LoVo (cell line): ENCODE measurements around the gene INF2.

Experiments used
- DNase-seq: peaks from one replicate; pipeline ENCODE4 v3.0.0-alpha.2; 2016; ENCODE audit warnings: low spot score

INF2 gene

DNA sequence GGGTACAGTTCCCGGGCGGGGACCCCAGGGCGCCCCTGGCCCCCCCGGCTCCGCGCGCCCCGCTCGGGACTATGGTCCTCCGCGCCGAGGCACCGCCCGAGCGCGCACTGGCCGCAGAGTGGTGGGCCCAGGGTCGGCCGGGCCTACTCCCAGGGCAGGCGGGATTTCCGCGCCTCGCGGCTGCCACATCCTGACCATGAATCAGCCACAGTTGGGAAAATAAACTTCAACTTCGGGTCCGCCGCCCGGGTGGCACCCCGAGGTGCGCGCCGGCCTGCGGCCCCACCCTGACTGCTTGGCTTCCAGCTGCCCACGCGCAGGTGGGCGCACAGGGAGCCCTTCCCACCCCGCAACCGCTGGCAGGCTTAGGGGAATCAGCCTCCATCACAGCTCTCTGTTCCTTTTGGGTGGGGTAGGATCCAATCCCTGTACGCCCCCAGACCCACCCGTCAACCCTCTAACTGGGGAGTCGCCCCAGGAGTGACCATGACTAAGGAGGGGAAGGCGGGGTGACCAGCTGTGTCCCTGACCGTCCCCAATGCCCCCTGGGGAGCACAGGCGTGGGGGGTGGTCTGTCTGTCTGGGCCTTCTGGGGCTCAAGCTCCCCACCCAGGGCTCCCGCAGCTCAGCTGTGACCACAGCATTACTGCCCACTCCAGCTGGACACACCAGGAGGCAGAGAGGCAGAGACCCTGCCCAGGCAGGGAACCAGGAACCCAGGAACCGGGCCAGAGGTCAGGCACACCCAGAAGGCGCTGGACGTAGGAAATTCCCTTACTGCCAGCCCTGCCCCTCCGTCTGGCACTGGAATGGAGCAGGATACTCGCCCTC, 678 bp downstream of the INF2 start:
- DNase-seq, result peak; percentile 31

DNA sequence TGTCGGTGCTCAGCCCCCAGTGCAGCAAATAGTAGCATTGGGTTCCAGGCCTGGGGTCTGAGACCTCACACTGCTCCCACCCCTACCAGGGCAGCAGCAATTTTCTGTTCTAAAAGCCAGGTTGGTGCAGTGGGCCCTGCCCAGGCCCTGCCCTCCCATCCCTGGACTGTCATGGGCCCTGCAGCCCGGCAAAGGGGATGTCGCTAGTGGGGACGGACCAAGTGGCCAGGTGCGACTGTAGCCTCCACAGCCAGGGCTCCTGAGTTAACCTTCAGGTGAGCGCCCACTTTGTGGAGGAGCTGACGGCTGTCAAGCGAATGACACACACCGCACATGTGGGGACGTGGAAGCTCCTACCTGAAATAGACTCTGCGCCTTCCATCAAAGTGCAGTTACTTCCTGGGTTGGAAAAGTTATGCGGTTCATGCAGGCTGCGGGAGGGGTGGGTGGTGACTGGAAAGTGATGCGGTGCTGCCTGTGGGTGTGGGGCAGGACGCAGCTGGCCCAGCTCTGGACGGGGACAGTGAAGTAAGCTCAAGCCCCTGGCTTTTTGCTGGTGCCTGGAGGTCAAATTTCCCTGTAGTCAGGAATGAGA, 1.5 kb downstream of the INF2 start:
- DNase-seq, result no peak

DNA sequence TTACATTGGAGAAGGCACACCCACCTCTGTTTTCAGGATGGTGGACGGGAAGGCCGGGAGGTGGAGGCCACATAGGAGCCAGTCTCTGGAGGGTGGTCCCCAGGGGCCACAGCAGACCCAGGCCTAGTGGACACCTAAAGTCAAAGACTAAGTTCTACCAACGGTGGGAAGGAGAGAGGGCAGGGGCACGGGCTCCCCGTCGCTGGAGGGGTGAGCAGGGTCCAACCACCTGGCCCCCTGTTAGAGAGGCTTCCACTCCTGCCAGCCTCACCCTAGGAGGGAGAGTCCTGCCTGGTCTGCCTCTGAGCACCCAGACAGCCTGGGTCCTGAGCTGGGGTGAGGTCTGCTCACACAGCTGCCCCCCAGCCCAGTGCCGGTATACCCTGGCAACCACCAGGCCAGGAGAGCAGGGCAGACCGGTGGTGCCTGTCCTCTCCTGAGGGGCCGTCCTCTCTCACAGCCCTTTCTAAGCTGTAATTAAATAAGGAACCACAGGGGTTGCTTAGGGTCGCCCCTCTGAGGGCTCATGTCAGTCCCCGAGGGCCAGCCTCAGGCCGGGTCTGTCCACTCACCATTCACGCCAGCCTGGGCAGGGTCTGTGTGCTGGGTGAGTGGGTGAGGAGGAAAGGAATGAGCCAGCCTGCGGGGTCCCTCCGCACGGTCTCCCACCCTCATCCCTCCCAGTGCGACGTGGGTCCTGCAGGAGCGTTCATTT, 2.3 kb downstream of the INF2 start:
- no peak for DNase-seq

DNA sequence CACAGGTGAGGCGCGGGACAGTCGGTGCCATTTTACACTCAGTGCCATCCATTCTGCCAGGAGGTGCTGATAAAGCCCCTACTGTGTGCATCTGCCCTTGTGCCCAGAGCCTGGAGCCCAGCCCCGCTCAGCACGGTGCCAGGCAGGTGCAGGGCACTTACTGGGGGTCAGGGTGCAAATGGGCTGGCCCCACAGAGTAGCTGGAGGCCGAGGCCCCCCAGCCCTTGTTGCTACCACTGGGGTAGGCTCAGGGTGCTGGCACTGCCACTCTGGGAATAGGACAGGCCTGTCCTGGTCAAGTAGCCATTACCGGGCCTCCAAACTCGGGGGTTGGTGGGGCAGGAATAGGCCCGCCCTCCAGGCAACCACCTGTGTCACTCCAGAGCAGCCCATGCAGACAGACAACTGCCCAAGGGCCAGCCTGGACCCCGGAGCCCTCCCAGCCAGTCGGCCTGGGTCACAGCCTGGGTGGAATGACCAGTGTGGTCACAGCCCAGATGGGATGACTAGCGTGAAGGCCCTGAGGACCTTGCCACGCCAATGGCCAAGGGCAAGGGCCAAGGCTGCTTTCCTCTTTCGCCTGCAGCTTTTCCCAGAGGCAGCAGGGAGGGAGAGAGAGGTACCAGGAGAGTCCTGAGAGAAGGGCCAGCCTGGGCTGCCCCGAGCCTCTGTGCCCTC, 3.0 kb downstream of the INF2 start:
- DNase-seq, result no peak

DNA sequence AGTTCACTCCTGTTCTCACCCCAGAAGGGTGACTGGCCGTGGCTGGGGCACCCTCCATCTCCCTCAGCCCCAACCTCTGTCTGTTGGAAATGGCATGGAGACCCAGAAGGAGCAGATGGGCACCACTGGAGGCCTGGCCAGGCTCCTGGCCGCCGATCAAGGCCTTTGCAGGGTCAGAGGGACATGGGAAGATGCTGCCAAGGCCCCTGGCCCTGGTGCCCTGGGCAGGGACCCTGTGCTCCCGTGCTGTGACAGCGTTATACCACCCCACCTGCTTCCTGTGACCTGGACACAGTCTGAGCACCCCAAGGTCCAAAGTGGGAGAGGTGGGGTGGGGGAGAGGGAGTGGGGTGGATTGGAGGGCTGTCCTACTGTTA, 3.5 kb downstream of the INF2 start:
- DNase-seq, result no peak

DNA sequence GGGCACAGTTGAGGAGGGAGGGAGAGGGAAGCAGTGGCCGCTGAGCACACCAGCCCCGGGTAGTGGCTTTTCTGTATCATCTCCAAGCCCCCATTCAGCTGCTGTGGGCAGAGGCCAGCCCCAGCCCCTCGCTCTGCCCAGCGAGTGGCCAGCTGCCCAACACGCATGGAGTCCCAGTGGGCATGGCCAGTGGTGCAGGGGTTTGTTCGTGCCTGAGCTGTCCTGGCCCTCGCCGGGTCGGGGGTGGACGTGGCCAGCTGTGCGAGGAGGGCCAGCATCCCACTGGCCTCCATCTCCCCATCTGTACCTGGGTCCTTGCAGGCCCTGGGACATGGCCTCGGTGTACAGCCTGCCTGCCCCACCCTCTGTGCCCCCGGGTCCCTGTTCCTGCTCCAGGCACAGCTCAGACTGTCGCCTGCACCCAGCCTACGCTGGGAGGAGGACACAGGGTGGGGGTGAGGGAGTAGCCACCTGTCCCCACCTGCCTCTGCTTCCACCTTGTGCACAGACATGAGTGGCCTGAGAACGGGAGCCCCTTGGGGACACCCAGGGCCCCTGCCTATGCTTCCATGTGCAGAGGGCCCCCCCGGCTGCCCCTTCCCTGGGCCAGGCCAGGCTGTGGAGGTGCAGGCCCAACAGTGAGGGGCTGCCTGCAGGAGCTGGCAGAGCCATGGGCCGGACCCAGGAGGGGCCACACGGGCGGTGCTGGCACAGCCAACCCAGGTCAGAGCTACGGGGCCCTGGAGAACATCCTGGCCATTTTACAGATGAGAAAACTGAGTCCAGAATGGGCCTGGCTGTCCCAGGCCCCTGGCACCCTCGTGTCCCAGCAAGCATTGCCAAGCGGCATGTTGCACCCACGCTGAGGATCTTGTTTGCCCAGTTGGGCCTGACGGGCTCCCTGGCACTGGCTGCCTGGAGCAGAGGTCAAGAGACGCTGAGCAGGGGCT, 4.3 kb downstream of the INF2 start:
- DNase-seq, result no peak

DNA sequence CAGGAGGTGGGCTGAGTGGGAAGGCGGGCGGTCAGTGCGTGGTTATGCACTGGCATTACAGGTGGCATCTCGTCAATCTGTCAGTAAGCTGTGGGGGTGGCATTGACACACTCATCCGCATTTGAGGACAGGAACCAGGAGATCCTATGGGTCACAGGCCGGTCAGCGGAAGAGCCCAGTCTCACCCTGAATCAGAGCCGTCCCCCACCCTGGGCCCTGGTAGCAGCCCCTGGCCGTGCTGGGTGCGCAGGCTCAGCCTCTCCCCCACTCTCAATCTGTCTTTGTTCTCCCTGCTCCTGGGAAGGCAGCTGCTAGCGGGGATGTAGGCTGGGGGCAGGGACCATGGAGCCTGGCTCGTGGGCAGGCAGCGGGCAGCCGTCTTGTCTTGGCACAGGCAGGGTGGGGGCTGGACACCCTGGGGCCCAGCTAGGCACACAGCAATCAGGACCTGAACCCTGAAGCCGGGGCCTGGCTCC, 5.1 kb downstream of the INF2 start:
- no peak for DNase-seq

DNA sequence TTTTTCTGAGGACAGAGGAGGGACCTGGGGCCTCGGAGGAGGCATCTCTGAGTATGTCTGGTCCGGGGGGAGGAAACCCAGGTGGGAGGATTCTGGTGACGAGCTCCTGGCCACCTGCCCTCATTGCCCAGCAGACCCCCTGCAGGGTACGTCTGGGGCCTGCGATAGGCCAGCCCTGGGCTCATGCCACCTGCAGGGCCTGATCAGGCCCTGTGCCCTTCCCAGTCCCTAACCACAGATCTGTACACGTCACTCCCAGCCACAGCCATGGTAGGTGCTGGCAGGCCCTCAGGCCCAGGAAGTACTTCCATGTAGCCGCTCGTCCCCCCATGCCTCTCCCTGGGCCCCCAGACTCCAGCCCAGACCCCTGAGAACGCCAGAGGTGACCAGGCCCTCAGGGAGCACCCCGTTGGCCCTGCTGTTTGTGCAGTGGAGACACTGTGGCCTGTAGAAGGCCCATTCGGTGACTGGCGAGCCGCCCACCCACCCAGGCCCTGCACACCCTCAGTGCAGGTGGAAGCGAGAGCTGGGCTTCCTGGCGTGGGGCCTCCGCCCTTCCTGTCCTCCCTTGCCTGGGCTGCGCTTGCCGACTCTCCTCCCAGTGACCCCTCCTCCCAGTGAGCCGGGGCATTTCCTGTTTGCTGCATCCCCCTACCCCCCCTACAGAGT, 5.7 kb downstream of the INF2 start:
- DNase-seq, result no peak

DNA sequence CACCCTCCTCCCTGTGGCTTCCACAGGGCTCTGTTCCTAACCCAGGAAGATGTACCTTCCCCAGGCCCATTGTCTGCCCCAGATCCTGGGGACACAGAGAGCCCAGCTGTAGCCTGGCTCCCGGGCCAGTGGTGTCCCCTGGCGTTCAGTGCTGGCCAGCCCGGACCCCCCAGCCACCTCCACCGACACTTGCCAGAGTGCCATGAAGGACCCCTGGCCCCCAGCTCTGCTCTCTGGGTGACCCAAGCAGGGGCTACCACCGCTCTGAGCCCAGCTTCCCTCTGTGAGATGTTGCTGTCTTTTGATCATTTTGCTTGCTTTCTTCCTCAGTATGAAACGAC, 6.2 kb downstream of the INF2 start:
- no peak for DNase-seq

DNA sequence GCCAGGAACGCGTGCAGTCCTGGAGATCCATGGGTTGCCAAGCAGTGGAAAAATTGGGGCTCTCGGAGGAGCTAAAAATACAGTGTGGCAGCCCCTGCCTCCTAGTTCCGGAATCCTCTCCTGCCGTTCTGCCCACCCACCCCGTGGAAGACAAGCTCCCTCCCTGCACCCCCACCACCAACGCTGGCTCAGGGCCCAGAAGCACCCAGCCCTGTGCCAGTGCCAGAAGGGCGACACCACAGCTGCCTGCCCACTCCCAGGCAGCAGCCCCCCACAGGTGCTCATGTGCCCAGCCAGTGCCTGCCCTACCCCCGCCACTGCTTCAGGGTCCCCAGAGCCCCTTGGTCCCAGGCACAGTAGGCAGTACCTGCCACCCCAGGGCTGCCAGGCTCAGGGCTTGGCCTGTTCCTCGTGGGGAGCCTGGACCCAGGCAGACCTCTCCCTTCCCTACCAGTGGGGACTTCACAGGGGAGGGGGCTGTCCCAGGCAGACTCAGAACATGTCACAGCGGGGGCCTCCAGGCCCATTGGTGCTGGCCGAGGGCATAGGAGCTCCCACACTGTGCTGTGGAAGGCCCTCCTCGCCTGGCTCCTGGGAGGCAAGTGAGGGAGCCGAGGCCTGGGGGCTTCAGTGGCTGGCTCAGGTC, 7.4 kb downstream of the INF2 start:
- DNase-seq, result no peak

DNA sequence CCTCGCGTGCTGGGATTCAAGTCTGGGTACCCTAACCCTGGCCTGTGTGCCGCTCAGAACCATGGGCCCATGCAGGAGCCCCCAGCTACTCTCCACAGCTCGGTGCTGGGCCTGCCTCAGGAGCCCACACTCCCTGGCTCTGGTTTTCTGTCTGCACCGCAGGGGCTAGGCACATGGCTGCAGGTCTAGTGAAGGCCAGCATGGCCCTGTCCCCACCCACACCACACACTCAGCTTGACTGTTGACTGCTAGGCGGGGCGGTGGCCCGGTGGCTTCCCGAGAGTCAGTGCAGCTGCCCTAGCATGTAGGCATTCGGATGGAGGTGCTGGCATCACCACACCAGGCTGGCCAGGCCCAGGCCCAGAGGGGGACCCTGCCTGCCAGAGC, 7.9 kb downstream of the INF2 start:
- no peak for DNase-seq

DNA sequence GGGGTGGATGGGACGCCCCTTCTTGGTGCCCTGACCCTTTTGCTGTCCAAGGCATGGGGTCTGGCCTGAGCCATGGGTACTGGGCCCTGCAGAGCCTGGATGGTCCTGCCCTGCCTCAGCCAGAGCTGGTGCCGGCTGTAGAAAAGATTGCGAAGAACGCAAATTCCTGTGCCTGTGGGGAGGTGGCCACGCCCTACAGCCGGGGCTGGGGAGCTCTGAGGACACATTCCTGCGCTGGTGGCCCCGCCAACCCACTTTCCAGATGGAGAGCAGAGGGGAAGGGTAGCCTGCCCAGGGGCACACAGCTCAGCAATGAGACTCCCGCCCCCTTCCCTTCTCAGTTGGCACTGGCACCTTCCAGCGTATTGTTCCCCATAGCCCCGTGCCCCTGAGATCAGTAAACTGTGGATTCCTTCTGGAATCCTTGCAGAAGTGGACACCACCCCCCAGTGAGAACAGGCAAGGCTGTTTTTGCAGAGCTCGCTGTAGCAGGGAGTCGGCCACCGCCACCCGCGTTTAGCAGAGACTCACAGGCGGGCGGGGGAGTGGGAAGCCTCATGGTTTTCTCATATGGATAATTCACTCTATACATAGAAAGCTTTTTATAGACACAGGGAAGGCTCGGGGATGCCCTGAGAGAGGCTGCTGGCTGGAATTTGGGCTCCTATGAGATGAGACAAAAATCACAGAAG, 8.6 kb downstream of the INF2 start:
- DNase-seq, result no peak

DNA sequence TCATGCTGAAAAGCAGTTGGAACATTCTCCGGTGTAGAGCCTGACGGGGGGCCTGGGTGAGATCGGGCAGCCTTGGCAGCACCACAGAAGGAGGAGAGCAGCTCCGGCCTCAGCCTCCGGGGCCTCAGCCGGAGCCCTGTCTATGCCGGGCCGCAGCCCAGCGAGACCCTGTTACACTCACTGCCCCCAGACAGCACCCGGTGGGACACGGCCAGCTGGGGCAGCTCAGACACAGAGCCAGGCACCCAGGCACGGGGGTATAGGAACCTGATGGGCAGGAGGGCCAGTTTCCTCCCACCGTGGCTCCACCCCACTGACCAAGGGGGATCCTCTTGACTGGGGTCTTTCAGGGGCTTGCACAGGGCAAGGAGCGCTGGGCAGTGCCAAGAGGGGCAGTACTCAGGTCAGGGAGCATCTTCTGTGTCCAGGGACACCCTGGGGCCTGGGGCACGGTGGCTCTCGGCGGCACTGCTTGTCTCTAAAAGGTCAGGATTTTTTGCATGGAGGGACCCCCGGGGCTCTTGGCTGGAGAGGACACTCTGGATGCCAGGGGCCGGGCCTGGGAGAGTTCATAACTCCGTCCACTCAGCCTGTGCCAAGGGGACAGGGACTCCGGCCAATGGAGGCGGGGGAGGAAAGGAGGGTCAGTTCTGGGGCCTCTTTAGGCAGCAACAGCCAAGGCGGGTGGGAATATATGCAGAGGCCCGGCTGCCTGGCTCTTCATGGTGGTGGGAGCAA, 9.4 kb downstream of the INF2 start:
- DNase-seq, result no peak

DNA sequence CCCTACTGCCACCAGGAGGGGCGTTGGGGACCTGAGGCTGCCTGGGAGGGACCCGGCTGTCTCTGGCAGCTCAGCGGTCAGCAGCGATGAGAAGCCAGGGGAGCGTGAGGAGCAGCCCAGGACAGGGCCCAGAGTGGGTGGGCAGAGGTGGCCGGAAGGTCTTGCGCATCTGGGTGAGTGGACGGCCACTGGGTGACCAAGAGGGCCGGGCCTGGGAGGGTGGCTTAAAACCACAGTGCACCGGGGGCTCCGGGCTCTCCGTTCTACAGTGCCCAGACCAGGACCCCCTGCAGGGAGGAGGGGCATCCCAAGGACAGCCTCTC, 10.0 kb downstream of the INF2 start:
- no peak for DNase-seq

DNA sequence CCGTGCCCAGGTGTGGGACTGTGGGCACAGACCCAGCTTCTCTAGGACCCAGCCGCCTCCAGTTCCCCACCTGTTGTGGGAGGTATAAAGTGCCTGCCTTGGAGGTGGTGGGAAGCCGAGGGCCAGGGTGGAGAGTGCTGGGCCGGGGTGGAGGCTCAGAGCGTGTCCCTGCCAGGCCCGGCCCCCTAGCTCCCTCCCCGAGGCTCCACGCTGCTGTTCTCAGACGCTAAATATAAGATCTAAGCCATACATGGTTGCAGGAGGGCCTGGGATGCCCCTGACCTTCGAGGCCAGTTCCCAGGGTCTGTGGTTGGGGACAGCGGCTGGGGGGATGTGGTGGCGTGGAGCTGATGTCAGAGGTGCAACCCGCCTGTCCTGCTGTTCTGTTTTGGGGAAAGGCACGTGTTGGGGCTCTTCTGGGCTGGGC, 10.8 kb downstream of the INF2 start:
- DNase-seq, result no peak

DNA sequence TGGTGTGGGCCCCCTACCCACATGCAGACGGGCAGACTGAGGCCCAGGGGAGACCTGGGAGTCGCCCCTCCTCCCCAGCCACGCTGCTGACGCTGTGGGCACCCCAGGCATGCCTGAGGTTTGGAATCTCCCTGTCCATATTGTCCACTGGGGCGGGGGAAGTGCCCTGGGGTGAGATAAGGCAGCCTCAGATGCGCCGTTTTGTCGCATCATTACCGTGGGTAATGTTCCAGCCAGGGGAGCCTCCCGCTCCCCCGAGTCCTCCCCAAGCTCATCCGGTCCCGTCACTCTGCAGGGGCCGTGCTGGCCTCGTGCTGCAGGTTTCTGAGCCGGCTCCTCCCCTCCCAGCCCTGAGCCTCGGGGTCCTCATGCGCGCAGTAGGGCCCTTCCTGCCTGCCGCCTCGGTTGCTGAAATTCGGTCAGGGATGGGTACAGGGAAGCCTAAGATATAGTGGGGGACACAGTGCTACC, 11.4 kb downstream of the INF2 start:
- no peak for DNase-seq

DNA sequence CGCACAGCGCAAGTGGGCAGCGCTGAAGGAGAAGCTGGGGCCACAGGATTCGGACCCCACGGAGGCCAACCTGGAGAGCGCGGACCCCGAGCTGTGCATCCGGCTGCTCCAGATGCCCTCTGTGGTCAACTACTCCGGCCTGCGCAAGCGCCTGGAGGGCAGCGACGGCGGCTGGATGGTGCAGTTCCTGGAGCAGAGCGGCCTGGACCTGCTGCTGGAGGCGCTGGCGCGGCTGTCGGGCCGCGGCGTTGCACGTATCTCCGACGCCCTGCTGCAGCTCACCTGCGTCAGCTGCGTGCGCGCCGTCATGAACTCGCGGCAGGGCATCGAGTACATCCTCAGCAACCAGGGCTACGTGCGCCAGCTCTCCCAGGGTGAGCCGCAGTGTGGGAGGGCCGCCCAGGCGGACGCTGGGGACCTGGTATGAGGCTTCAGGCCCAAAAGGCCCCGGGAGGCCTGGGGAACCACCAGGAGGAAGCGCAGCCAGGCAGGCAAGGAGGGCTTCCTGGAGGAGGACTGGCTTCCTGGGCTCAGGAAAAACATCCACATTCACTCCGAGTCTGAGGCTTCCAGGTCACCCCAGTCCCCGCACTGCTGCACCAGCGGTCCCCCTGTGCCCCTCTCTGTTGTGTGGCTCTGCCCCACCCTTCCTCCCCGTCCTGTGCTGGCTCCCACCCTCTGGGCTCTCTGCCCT, 12.1 kb downstream of the INF2 start:
- DNase-seq, result no peak

DNA sequence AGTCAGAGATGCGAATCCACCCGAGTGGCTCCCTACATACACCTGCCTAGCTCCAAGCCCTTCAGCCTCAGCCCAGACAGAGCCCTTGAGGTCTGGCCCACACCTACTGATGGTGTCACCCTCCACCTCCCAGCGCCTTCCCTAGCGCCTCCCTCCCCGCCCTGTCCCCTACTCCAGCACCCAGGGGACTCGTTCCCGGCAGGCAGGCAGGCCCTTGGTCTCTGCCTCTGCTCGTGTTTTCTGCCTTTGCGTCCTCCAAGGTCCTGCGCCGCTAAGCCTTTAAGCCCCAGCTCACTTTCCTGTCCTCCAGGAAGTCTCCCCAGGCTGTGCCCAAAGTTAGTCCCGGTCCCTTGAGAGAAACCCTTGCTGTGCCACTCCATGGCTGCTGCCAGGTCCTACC, 12.7 kb downstream of the INF2 start:
- no peak for DNase-seq

DNA sequence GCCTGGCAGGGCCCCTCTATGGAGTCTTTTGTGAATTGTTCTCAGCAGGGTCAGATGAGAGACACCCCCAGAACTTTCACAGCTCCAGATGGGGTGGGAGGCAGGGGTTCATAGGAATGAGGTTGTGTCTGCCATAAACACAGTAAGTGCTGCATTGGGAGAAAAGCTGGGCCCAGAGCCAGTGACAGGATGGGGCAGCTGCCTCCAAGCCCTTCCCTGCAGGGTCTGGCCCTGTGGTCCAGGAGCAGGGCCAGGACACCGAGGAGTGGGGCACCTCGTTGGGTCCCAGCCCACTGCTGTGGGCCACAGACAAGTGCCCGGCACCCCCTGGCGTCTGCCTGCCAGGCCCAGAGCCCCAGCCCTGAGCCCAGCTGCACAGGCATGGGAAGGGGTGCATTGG, 13.3 kb downstream of the INF2 start:
- DNase-seq, result no peak
